ENCODE results near the gene ESF1.
A peak's percentile ranks its signal among the peaks of the same experiment; 100 is the strongest.

ESF1 gene

GRCh38 chr20:13809855-13810254 lies 25.1 kb upstream of the ESF1 start:
- DNase-seq (ENCODE audit: low read depth, low spot score) = no peak
- H3K4me3 ChIP-seq (ENCODE audit: low read depth, low read length) = no peak overlapping the region
- no peak for TF ChIP-seq CTCF (IDR thresholded peaks at IDR 0.05; ENCODE audit: low read depth, low read length)
- in situ Hi-C loops (cut with HindIII; ENCODE audit: low sequenced_read_pairs) = no loop called here

- no peak for TF ChIP-seq CTCF (IDR thresholded peaks at IDR 0.05; ENCODE audit: low read depth, low read length)
- DNase-seq (ENCODE audit: low read depth, low spot score) = no peak
- H3K4me3 ChIP-seq (ENCODE audit: low read depth, low read length) = no peak overlapping the region
- in situ Hi-C loops (cut with HindIII; ENCODE audit: low sequenced_read_pairs) = no loop called here
Measured at GRCh38 chr20:13809373-13809772, 24.7 kb upstream of the ESF1 start.

GRCh38 chr20:13800728-13801134 lies 16.0 kb upstream of the ESF1 start:
- in situ Hi-C loops (cut with HindIII; ENCODE audit: low sequenced_read_pairs) = no loop called here
- H3K4me3 ChIP-seq (ENCODE audit: low read depth, low read length) = no peak overlapping the region
- no peak for TF ChIP-seq CTCF (IDR thresholded peaks at IDR 0.05; ENCODE audit: low read depth, low read length)
- peak; percentile 91 for DNase-seq (ENCODE audit: low read depth, low spot score)

- no peak for DNase-seq (ENCODE audit: low read depth, low spot score)
- no peak overlapping the region for H3K4me3 ChIP-seq (ENCODE audit: low read depth, low read length)
- in situ Hi-C loops (cut with HindIII; ENCODE audit: low sequenced_read_pairs) = no loop called here
- TF ChIP-seq CTCF (IDR thresholded peaks at IDR 0.05; ENCODE audit: low read depth, low read length) = no peak
Measured at GRCh38 chr20:13799974-13800373, 15.3 kb upstream of the ESF1 start.

- TF ChIP-seq CTCF (IDR thresholded peaks at IDR 0.05; ENCODE audit: low read depth, low read length) = no peak
- no peak for DNase-seq (ENCODE audit: low read depth, low spot score)
- no peak overlapping the region for H3K4me3 ChIP-seq (ENCODE audit: low read depth, low read length)
- in situ Hi-C loops (cut with HindIII; ENCODE audit: low sequenced_read_pairs) = no loop called here
Measured at GRCh38 chr20:13799040-13799439, 14.3 kb upstream of the ESF1 start.

- no peak overlapping the region for H3K4me3 ChIP-seq (ENCODE audit: low read depth, low read length)
- in situ Hi-C loops (cut with HindIII; ENCODE audit: low sequenced_read_pairs) = no loop called here
- no peak for DNase-seq (ENCODE audit: low read depth, low spot score)
- TF ChIP-seq CTCF (IDR thresholded peaks at IDR 0.05; ENCODE audit: low read depth, low read length) = no peak
Measured at GRCh38 chr20:13794667-13795066, 9.9 kb upstream of the ESF1 start.

GRCh38 chr20:13793001-13793400 lies 8.3 kb upstream of the ESF1 start:
- no peak for TF ChIP-seq CTCF (IDR thresholded peaks at IDR 0.05; ENCODE audit: low read depth, low read length)
- in situ Hi-C loops (cut with HindIII; ENCODE audit: low sequenced_read_pairs) = no loop called here
- no peak for DNase-seq (ENCODE audit: low read depth, low spot score)
- H3K4me3 ChIP-seq (ENCODE audit: low read depth, low read length) = no peak overlapping the region

All from astrocyte of the spinal cord (primary cell).